Psoas muscle (tissue), 8 donors: ENCODE results near the gene DCP2. TPM values are rescaled to one million over a fixed set of nuclear protein-coding genes. Genes with fewer than 3 reads are reported as not detected.

ENCODE experiments used
- ATAC-seq, 4 donors: fragments of 200-7000 bp; cut with Tn5 transposase; one replicate each; pipeline ENCODE4 v1.9.1; 2020; ENCODE audit warnings: moderate library complexity in 3 of 4, mild to moderate bottlenecking in 2 of 4
- DNase-seq, 2 donors: peaks; one replicate each; pipeline ENCODE4 v3.0.0-alpha.2; 2020
- H3K27ac ChIP-seq: fragments of 200-600 bp; one replicate; pipeline ENCODE4 v1.8.0; 2022
- H3K27me3 ChIP-seq, 3 donors: fragments of 200-600 bp in 1 of 3; one replicate each; pipeline versions ENCODE4 v1.6.1 to v1.8.0; 2013 to 2022; ENCODE audit warnings: low read length in 2 of 3, mild to moderate bottlenecking in 2 of 3, moderate library complexity in 1 of 3; ENCODE audit not compliant: insufficient read depth in 3 of 3
- H3K36me3 ChIP-seq, 2 donors: fragments of 200-600 bp in 1 of 2; one replicate each; pipeline versions ENCODE4 v1.6.1 to v1.8.0; 2013 to 2022; ENCODE audit warnings: low read depth in 1 of 2, mild to moderate bottlenecking in 1 of 2, moderate library complexity in 1 of 2; ENCODE audit not compliant: insufficient read depth in 1 of 2
- H3K4me1 ChIP-seq: fragments of 200-600 bp; one replicate; pipeline ENCODE4 v1.8.0; 2022
- H3K4me3 ChIP-seq: fragments of 200-600 bp; one replicate; pipeline ENCODE4 v1.8.0; 2022; ENCODE audit warnings: mild to moderate bottlenecking
- H3K9me3 ChIP-seq: fragments of 200-600 bp; one replicate; pipeline ENCODE4 v1.8.0; 2022
- CTCF ChIP-seq: fragments of 200-600 bp; IDR thresholded peaks from one replicate; pipeline ENCODE4 v1.8.0; 2022; ENCODE audit warnings: antibody characterized with exemption
- WGBS, 3 donors: extraction: QIAGEN DNeasy Blood & Tissue Kit; methylation state at CpG; one replicate each; pipeline versions ENCODE4 v1.1.6 to v1.1.7; 2013; 5-methylcytosine and 5-hydroxymethylcytosine counted together
- intact Hi-C, 2 donors: fragments of 100-400 bp; cut with DNase I; formaldehyde crosslinking; loops; one replicate each; pipeline versions ENCODE4 v1.11.0 to v1.14.2; 2022
- polyA plus RNA-seq, 3 donors: library from polyadenylated mRNA; stranded (reverse); fragments of 200-250 nt; gene quantifications; one replicate each; pipeline ENCODE4 v1.2.3, GENCODE V29; 2013
- total RNA-seq, 4 donors: library from RNA; stranded (reverse); fragmentation: NEBNext Ultra II Directional in 2 of 4; extraction: Animal tissue kit (Norgen Biotek cat#: 25700) in 2 of 4; gene quantifications; one replicate each; pipeline versions ENCODE4 v1.2.1 to v1.2.4, GENCODE V29; 2021 to 2023
- donor health status: healthy with polysubstance abuse.
- donor health status: DM: no; HTN: no; CAD: no; lungs with moderate emphysema.
- donor health status: Bipolar disorder and iron deficiency.
- donor health status: healthy.
- donor health status: DM: yes; HTN: yes; CAD: no.
- donor health status: DM: no; HTN: no; CAD: no.
- donor health status: DM: no; HTN: no; CAD: no.
- donor health status: DM: yes; HTN: yes; CAD: no.

Gene DCP2
- total and polyA plus RNA-seq, 7 donors, result 4.0 to 41.7 (median 20.2) TPM

GRCh38 chr5:113020461-113021273 is 44.1 kb downstream of the DCP2 start:
- Histone ChIP-seq H3K27me3 (no peaks in the 10 kb centered on the region), H3K9me3 (no peaks in the 10 kb centered on the region), H3K27ac (no peak overlapping the region), H3K36me3 (peaks cover 3 to 30% of the 10 kb centered on the region in 2 donors), H3K4me1 (peaks cover 3% of the 10 kb centered on the region), H3K4me3 (no peak overlapping the region)
- DNase-seq (no peak), ATAC-seq (no peak)
- no peak for TF ChIP-seq CTCF
- intact Hi-C loops, result no loop called here
- WGBS, 3 donors, result 87 to 97% (median 92%) methylated on average over 11 of the region's 11 CpGs

DNA sequence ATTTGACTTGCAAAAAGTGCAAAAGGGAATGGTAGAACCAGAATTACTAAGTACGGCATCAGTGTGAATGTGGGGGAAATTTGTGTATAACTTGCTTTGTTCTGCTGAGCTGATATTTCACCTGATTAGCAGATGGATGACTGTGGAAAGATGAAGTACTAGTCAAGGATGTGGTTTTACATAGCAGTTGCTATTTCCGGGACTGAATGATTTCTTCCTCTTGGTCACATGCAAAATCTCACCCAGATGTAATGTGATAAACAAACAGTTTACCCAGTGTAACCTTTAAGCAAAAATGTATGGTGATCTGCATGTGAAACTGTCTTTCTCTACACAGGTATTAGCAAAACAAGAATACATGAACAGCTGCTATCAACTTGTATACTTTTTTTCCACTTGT is 46.1 kb downstream of the DCP2 start:
- ATAC-seq (no peak), DNase-seq (no peak)
- H3K4me3 ChIP-seq, result no peak overlapping the region
- peaks cover 6 to 48% of the 10 kb centered on the region in 2 donors for H3K36me3 ChIP-seq
- TF ChIP-seq CTCF, result no peak
- H3K27ac ChIP-seq, result no peak overlapping the region
- H3K27me3 ChIP-seq, result no peaks in the 10 kb centered on the region
- intact Hi-C loops, result no loop called here
- peaks cover 3% of the 10 kb centered on the region for H3K4me1 ChIP-seq
- 59 to 62% (median 60%) methylated on average over 2 of the region's 2 CpGs for WGBS, 3 donors
- no peaks in the 10 kb centered on the region for H3K9me3 ChIP-seq

- Histone ChIP-seq H3K9me3 (no peaks in the 10 kb centered on the region), H3K36me3 (peaks cover 6 to 61% of the 10 kb centered on the region in 2 donors), H3K4me1 (peaks cover 3% of the 10 kb centered on the region)
These were observed 47.6 kb downstream of the DCP2 start for GRCh38 chr5:113024076-113024697.

DNA sequence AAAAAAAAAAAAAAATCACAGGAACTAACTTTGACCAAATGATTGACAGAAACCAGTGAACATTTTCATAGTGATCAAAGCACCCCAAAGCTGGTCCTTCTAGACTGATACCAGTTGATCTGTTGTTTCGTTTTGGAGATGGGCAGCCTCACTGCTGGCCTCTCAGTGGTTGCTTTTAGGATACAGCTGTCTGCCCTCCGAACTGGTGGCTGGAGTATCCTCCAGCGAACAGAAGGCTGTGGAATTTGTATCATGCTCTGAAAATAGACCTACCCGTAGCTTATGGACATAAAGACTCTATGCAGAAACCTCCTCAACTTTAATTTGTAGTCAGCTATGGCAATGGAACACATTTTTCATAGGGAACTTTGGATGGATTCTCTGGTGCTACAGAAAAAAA is 49.0 kb downstream of the DCP2 start:
- 66 to 80% (median 76%) methylated on average over 4 of the region's 4 CpGs for WGBS, 3 donors
- H3K4me1 ChIP-seq, result peaks cover 3% of the 10 kb centered on the region
- no peak for TF ChIP-seq CTCF

More at GRCh38 chr5:113024076-113024697, 47.6 kb downstream of the DCP2 start:
- no peak for DNase-seq
- Histone ChIP-seq H3K27me3 (no peaks in the 10 kb centered on the region), H3K4me3 (no peak overlapping the region), H3K27ac (no peak overlapping the region)
- TF ChIP-seq CTCF, result no peak
- ATAC-seq, result no peak
- intact Hi-C loops, result no loop called here
- 52 to 73% (median 62%) methylated on average over 6 of the region's 6 CpGs for WGBS, 3 donors

More for the DNA sequence above, 49.0 kb downstream of the DCP2 start:
- Histone ChIP-seq H3K9me3 (no peaks in the 10 kb centered on the region), H3K36me3 (peaks cover 6 to 56% of the 10 kb centered on the region in 2 donors), H3K4me3 (no peak overlapping the region), H3K27me3 (no peaks in the 10 kb centered on the region), H3K27ac (no peak overlapping the region)
- intact Hi-C loops, result no loop called here
- DNase-seq (no peak), ATAC-seq (peak in 1 of 4 donors; percentile 21)
